H9 (cell line): ENCODE measurements around the gene KIAA1958. TPM values are rescaled to one million over a fixed set of nuclear protein-coding genes. Genes with fewer than 3 reads are reported as not detected.
A peak's percentile ranks its signal among the peaks of the same experiment; 100 is the strongest.

Source experiments
- DNase-seq: peaks from one replicate; pipeline ENCODE4 v3.0.0-alpha.2; 2017
- H2AFZ ChIP-seq: one replicate; pipeline ENCODE4 v1.6.1; 2013; ENCODE audit warnings: mild to moderate bottlenecking, low read length, control low read depth, moderate library complexity
- H2AK5ac ChIP-seq: 2 replicates; pipeline ENCODE4 v1.6.1; 2013; ENCODE audit warnings: low read length, control low read depth, mixed read lengths; ENCODE audit not compliant: insufficient read length
- H2BK120ac ChIP-seq: one replicate; pipeline ENCODE4 v1.6.1; 2013; ENCODE audit warnings: low read depth, mild to moderate bottlenecking, low read length, control low read depth, inconsistent platforms; ENCODE audit not compliant: poor library complexity, severe bottlenecking
- H2BK12ac ChIP-seq: 2 replicates; pipeline ENCODE4 v1.6.1; 2013; ENCODE audit warnings: low read length, control low read depth, mixed read lengths, low read depth; ENCODE audit not compliant: insufficient read length
- H2BK15ac ChIP-seq: 2 replicates; pipeline ENCODE4 v1.6.1; 2013; ENCODE audit warnings: low read depth, low read length, control low read depth
- H2BK20ac ChIP-seq: one replicate; pipeline ENCODE4 v1.6.1; 2013; ENCODE audit warnings: low read depth, mild to moderate bottlenecking, low read length, control low read depth, inconsistent platforms; ENCODE audit not compliant: poor library complexity, severe bottlenecking
- H2BK5ac ChIP-seq: 2 replicates; pipeline ENCODE4 v1.6.1; 2013; ENCODE audit warnings: low read length, control low read depth, mixed read lengths; ENCODE audit not compliant: insufficient read length
- H3K14ac ChIP-seq: 2 replicates; pipeline ENCODE4 v1.6.1; 2013; ENCODE audit warnings: low read length, control low read depth; ENCODE audit not compliant: insufficient read depth
- H3K18ac ChIP-seq: 2 replicates; pipeline ENCODE4 v1.6.1; 2013; ENCODE audit warnings: low read depth, mild to moderate bottlenecking, mixed read lengths, low read length, control low read depth; ENCODE audit not compliant: insufficient read length
- H3K23ac ChIP-seq: 2 replicates; pipeline ENCODE4 v1.6.1; 2013; ENCODE audit warnings: low read length, control low read depth, mixed read lengths, low read depth; ENCODE audit not compliant: insufficient read length
- H3K23me2 ChIP-seq: 2 replicates; pipeline ENCODE4 v1.6.1; 2013; ENCODE audit warnings: low read depth, mild to moderate bottlenecking, mixed read lengths, low read length, control low read depth; ENCODE audit not compliant: insufficient read length, poor library complexity, severe bottlenecking
- H3K27ac ChIP-seq: 2 replicates; pipeline ENCODE4 v1.5.1; 2013; ENCODE audit warnings: low read length, control low read depth, mixed read lengths, low read depth; ENCODE audit not compliant: insufficient read length
- H3K27me3 ChIP-seq: 2 replicates; pipeline ENCODE4 v1.6.1; 2013; ENCODE audit warnings: low read length, control low read depth, inconsistent platforms; ENCODE audit not compliant: insufficient read depth
- H3K4ac ChIP-seq: 2 replicates; pipeline ENCODE4 v1.6.1; 2013; ENCODE audit warnings: low read depth, mild to moderate bottlenecking, control low read depth, inconsistent platforms, low read length, moderate library complexity
- H3K4me1 ChIP-seq: 2 replicates; pipeline ENCODE4 v1.6.1; 2013; ENCODE audit warnings: low read length, control low read depth, inconsistent platforms; ENCODE audit not compliant: insufficient read depth
- H3K4me2 ChIP-seq: 2 replicates; pipeline ENCODE4 v1.6.1; 2013; ENCODE audit warnings: low read length, control low read depth, mixed read lengths; ENCODE audit not compliant: insufficient read length, insufficient read depth
- H3K56ac ChIP-seq: 2 replicates; pipeline ENCODE4 v1.6.1; 2013; ENCODE audit warnings: low read depth, mild to moderate bottlenecking, mixed read lengths, low read length, control low read depth; ENCODE audit not compliant: insufficient read length
- H3K79me1 ChIP-seq: 2 replicates; pipeline ENCODE4 v1.6.1; 2013; ENCODE audit warnings: low read depth, mild to moderate bottlenecking, moderate library complexity, low read length, control low read depth, inconsistent platforms; ENCODE audit not compliant: insufficient read depth, poor library complexity, severe bottlenecking
- H3K79me2 ChIP-seq: 2 replicates; pipeline ENCODE4 v1.6.1; 2013; ENCODE audit warnings: low read length, control low read depth, inconsistent platforms; ENCODE audit not compliant: insufficient read depth
- H3K9ac ChIP-seq: 2 replicates; pipeline ENCODE4 v1.6.1; 2013; ENCODE audit warnings: low read length, control low read depth, mixed read lengths; ENCODE audit not compliant: insufficient read length; ENCODE audit errors: extremely low read depth
- H3K9me3 ChIP-seq: one replicate; pipeline ENCODE4 v1.6.1; 2013; ENCODE audit warnings: low read depth, low read length, inconsistent platforms; ENCODE audit not compliant: control insufficient read depth
- H3T11ph ChIP-seq: one replicate; pipeline ENCODE4 v1.6.1; 2013; ENCODE audit warnings: mild to moderate bottlenecking, low read length, control low read depth, inconsistent platforms
- H4K20me1 ChIP-seq: one replicate; pipeline ENCODE4 v1.6.1; 2013; ENCODE audit not compliant: control insufficient read depth, insufficient read length, insufficient read depth
- H4K5ac ChIP-seq: 2 replicates; pipeline ENCODE4 v1.6.1; 2013; ENCODE audit warnings: low read depth, mild to moderate bottlenecking, mixed read lengths, low read length, control low read depth; ENCODE audit not compliant: insufficient read length
- H4K8ac ChIP-seq: replicated peaks from 2 replicates; pipeline ENCODE4 v1.6.1; 2013; ENCODE audit warnings: low read length, control low read depth, mixed read lengths, low read depth; ENCODE audit not compliant: insufficient read length
- H4K91ac ChIP-seq: 2 replicates; pipeline ENCODE4 v1.6.1; 2013; ENCODE audit warnings: low read depth, mild to moderate bottlenecking, moderate library complexity, mixed read lengths, low read length, control low read depth; ENCODE audit not compliant: insufficient read length
- H3K27ac Mint-ChIP-seq, 3 experiments: 2 replicates in 2 of 3; 3 replicates in 1 of 3; pipeline ENCODE4 v1.8.0; 2020 to 2021; ENCODE audit warnings: mixed read lengths in 3 of 3, mild to moderate bottlenecking in 1 of 3, moderate library complexity in 1 of 3
- H3K27me3 Mint-ChIP-seq: 2 replicates; pipeline ENCODE4 v1.8.0; 2021; ENCODE audit warnings: low read depth, mild to moderate bottlenecking, moderate library complexity, mixed read lengths
- H3K36me3 Mint-ChIP-seq, 3 experiments: 2 replicates in 2 of 3; 3 replicates in 1 of 3; pipeline ENCODE4 v1.8.0; 2020 to 2021; ENCODE audit warnings: low read depth in 3 of 3, mixed read lengths in 3 of 3; ENCODE audit not compliant: insufficient read depth in 1 of 3
- H3K4me1 Mint-ChIP-seq, 2 experiments: 2 replicates each; pipeline ENCODE4 v1.8.0; 2020; ENCODE audit warnings: mixed read lengths in 2 of 2
- H3K4me3 Mint-ChIP-seq, 2 experiments: 2 replicates in 1 of 2; 3 replicates in 1 of 2; pipeline ENCODE4 v1.8.0; 2020 to 2021; ENCODE audit warnings: mild to moderate bottlenecking in 2 of 2, mixed read lengths in 2 of 2, moderate library complexity in 1 of 2
- H3K9me3 Mint-ChIP-seq, 2 experiments: 2 replicates in 1 of 2; 3 replicates in 1 of 2; pipeline ENCODE4 v1.8.0; 2020; ENCODE audit warnings: mild to moderate bottlenecking in 2 of 2, mixed read lengths in 2 of 2, moderate library complexity in 1 of 2
- CTCF ChIP-seq: fragments of 200-600 bp; sonication (generic); conservative IDR thresholded peaks from 3 replicates; pipeline ENCODE4 v1.8.0; 2021; ENCODE audit warnings: antibody characterized with exemption, mild to moderate bottlenecking
- WGBS: extraction: QIAGEN DNeasy Blood & Tissue Kit; methylation state at CpG from one replicate; pipeline ENCODE4 v1.1.7; 2013; ENCODE audit warnings: missing lambda C conversion rate, low lambda C conversion rate, mixed read lengths; ENCODE audit not compliant: insufficient read length; ENCODE audit errors: extremely low coverage; 5-methylcytosine and 5-hydroxymethylcytosine counted together
- total RNA-seq: library from RNA; stranded (reverse); gene quantifications from 2 replicates; pipeline ENCODE4 v1.2.1, GENCODE V29; 2021

The KIAA1958 gene
- total RNA-seq, 1 experiment from 2014 or later = 34.0 TPM

GRCh38 chr9:112558978-112559377 is 72.4 kb downstream of the KIAA1958 start:
- no peak overlapping the region for H2BK15ac ChIP-seq
- no peak for DNase-seq
- no peak overlapping the region for H3T11ph ChIP-seq
- peaks cover 0 to 11% (median 10%) of the 10 kb centered on the region in 3 experiments; a peak in 6 of 7 replicates for H3K36me3 Mint-ChIP-seq
- H3K4me1 ChIP-seq = no peaks in the 10 kb centered on the region; the same call in 1 of the 2 replicates
- H2BK20ac ChIP-seq = no peak overlapping the region
- H2AK5ac ChIP-seq = no peak overlapping the region
- no peak overlapping the region for H3K14ac ChIP-seq
- no peak overlapping the region for H3K4me2 ChIP-seq
- H4K8ac ChIP-seq = no peak overlapping the region
- WGBS = no CpG with 5 or more reads among the region's 2 CpGs
- H2BK12ac ChIP-seq = no peak overlapping the region
- H3K79me1 ChIP-seq = peaks cover 3% of the 10 kb centered on the region
- H3K27ac Mint-ChIP-seq = peak overlapping the region in 2 of 3 experiments; percentile 15 to 68; a peak in 4 of 7 replicates
- H3K4ac ChIP-seq = no peak overlapping the region
- no peak overlapping the region for H2BK120ac ChIP-seq
- no peak overlapping the region for H2BK5ac ChIP-seq
- H3K9ac ChIP-seq = no peak overlapping the region
- peak overlapping the region; percentile 5 for H3K18ac ChIP-seq
- no peaks in the 10 kb centered on the region; the same call in 1 of the 2 replicates for H3K79me2 ChIP-seq
- no peak overlapping the region for H4K91ac ChIP-seq
- H3K23me2 ChIP-seq = no peaks in the 10 kb centered on the region
- no peak overlapping the region for H3K23ac ChIP-seq
- no peak overlapping the region for H3K27ac ChIP-seq
- H3K4me3 Mint-ChIP-seq = no peak overlapping the region
- TF ChIP-seq CTCF = no peak
- peaks cover 38 to 39% of the 10 kb centered on the region in 2 experiments for H3K4me1 Mint-ChIP-seq
- no peak overlapping the region for H4K5ac ChIP-seq
- H3K27me3 ChIP-seq = no peaks in the 10 kb centered on the region
- no peaks in the 10 kb centered on the region for H4K20me1 ChIP-seq
- no peak overlapping the region for H3K56ac ChIP-seq
- H3K9me3 ChIP-seq = no peaks in the 10 kb centered on the region
- H3K9me3 Mint-ChIP-seq = 0 out of 5 replicates have a peak, but pooled peaks cover 0 to 3% of the 10 kb centered on the region in 2 experiments
- H2AFZ ChIP-seq = no peak overlapping the region
- H3K27me3 Mint-ChIP-seq = no peaks in the 10 kb centered on the region
